Measurements from ENCODE around the gene ZBED5. TPM values are rescaled to one million over a fixed set of nuclear protein-coding genes. Genes with fewer than 3 reads are reported as not detected.
A peak's percentile ranks its signal among the peaks of the same experiment; 100 is the strongest.

ZBED5 gene
- total and polyA plus RNA-seq, 4 donors, result 5.4 to 10.7 (median 10.1) TPM

DNA sequence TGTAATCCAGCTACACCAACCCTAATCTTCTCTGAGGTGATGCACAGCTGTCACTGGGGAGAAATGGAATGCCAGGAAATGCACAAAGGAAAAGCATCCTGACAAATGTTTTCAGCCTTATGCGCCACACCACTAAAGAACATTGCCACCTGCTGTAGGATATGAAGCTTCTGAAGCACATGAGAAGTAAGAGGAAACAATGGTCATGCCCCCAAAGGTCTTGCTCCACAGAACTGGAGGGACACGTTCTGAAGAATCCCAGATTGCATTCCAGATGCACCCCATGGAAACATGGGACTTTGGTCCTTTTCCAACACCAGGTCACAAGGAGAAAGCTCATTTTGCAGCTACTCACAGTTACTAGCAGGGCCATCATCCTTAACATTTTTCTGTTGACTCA lies 48.7 kb upstream of the ZBED5 start:
- Histone ChIP-seq H3K36me3 (ENCODE audit: control insufficient read depth in 4 of 4, insufficient read depth in 3 of 4, low read depth in 1 of 4, low read length in 3 of 4) (no peaks in the 10 kb centered on the region), H3K4me1 (ENCODE audit: control insufficient read depth in 4 of 4, insufficient read depth in 4 of 4, low read length in 3 of 4) (no peaks in the 10 kb centered on the region), H3K4me3 (ENCODE audit: low read depth in 1 of 3, low read length in 3 of 3) (no peak overlapping the region), H3K27ac (ENCODE audit: low read depth in 1 of 2, low read length in 2 of 2) (no peak overlapping the region), H3K27me3 (ENCODE audit: control insufficient read depth in 4 of 4, insufficient read depth in 4 of 4, low read length in 3 of 4) (no peaks in the 10 kb centered on the region), H3K9me3 (ENCODE audit: control insufficient read depth in 4 of 4, low read length in 3 of 4) (no peaks in the 10 kb centered on the region), H3K9ac (ENCODE audit: low read depth in 1 of 2, low read length in 2 of 2) (no peak overlapping the region)
- WGBS, result 65% methylated on average over 2 of the region's 2 CpGs
- peak in 1 of 2 donors; percentile 37 for TF ChIP-seq RAD21 (IDR thresholded peaks at IDR 0.05)
- no peak for TF ChIP-seq GABPA (IDR thresholded peaks at IDR 0.05 in 1 of 2, conservative IDR thresholded peaks at IDR 0.05 in 1 of 2)
- DNase-seq (ENCODE audit: low spot score), result no peak

DNA sequence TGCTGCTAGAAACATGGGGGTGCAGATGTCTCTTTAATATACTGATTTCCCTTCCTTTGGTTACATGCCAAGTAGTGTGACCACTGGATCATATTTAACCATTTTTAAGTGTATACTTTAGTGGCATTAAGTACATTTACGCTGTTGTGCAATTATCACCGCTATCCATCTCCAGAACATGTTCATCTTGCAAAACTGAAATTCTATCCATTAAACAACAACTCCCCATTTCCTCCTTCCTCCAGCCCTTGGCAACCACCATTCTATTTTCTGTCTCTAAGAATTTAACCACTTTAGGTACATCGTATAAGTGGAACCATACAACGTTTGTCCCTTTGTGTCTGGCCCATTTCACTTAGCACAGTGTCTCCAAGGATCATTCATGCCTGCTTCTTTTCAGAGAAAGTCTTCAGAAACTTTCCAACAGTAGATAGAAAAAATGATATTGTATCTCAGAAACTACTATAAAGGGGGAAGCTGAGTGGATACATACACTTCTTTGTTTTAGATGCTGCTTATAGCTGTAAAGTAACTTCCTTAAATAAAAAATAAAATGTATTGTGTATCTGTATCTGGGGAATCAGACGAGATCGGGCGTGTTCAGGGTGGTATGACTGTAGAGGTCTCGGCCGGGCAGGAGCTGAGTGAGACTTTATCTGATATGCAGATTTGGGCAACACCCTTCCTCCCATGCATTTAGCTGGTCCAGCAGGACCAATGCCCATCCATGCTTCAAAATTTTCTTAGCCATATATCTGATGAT lies 44.6 kb upstream of the ZBED5 start:
- no peaks in the 10 kb centered on the region for H3K9me3 ChIP-seq (ENCODE audit: control insufficient read depth in 4 of 4, low read length in 3 of 4)
- TF ChIP-seq, protein P1, sequence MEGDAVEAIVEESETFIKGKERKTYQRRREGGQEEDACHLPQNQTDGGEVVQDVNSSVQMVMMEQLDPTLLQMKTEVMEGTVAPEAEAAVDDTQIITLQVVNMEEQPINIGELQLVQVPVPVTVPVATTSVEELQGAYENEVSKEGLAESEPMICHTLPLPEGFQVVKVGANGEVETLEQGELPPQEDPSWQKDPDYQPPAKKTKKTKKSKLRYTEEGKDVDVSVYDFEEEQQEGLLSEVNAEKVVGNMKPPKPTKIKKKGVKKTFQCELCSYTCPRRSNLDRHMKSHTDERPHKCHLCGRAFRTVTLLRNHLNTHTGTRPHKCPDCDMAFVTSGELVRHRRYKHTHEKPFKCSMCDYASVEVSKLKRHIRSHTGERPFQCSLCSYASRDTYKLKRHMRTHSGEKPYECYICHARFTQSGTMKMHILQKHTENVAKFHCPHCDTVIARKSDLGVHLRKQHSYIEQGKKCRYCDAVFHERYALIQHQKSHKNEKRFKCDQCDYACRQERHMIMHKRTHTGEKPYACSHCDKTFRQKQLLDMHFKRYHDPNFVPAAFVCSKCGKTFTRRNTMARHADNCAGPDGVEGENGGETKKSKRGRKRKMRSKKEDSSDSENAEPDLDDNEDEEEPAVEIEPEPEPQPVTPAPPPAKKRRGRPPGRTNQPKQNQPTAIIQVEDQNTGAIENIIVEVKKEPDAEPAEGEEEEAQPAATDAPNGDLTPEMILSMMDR (IDR thresholded peaks at IDR 0.05; ENCODE audit: low read depth, low read length, missing input control), result no peak
- 83% methylated on average over 9 of the region's 9 CpGs for WGBS
- DNase-seq (ENCODE audit: low spot score), result no peak
- H3K27ac ChIP-seq (ENCODE audit: low read depth in 1 of 2, low read length in 2 of 2), result no peak overlapping the region
- no peaks in the 10 kb centered on the region for H3K4me1 ChIP-seq (ENCODE audit: control insufficient read depth in 4 of 4, insufficient read depth in 4 of 4, low read length in 3 of 4)
- no peak overlapping the region for H3K4me3 ChIP-seq (ENCODE audit: low read depth in 1 of 3, low read length in 3 of 3)
- H3K36me3 ChIP-seq (ENCODE audit: control insufficient read depth in 4 of 4, insufficient read depth in 3 of 4, low read depth in 1 of 4, low read length in 3 of 4), result no peaks in the 10 kb centered on the region
- no peak overlapping the region for H3K9ac ChIP-seq (ENCODE audit: low read depth in 1 of 2, low read length in 2 of 2)
- H3K27me3 ChIP-seq (ENCODE audit: control insufficient read depth in 4 of 4, insufficient read depth in 4 of 4, low read length in 3 of 4), result no peaks in the 10 kb centered on the region

DNA sequence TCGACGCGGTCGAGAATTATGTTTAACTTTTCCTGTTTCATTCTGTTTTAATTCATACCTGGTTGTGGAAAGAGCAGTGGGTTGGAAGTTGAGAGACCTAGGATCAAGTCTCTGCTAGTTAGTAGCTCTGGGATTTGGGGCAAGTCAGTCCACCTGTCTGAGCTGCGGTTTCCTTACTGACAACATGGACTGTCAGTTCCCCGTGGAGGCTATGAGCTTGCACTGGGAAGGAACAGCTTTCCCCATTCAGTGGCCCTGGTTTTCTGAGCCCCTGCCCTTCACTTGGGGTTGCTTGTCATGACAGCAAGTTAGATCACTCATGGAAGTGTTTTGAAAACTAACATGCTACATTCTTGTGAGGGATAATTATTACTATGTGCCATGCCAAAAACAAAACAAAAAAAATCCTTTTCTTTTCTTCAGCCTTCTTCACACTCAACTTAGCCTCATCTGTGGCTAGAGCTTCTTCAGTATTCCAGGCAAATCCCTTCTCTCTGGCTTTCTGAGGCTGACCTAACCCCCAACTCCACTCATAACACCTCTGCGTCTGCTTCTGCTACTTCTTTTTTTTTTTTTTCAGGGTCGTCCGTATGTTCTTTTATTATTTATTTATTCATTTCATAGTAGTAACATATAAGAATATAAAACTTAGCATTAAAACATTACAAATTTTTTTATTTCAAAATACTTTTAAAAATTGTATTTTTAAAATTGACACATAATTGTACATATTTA lies 43.0 kb upstream of the ZBED5 start:
- no peak for DNase-seq (ENCODE audit: low spot score)
- 81% methylated on average over 9 of the region's 9 CpGs for WGBS
- no peaks in the 10 kb centered on the region for H3K36me3 ChIP-seq (ENCODE audit: control insufficient read depth in 4 of 4, insufficient read depth in 3 of 4, low read depth in 1 of 4, low read length in 3 of 4)
- TF ChIP-seq EGR1 (IDR thresholded peaks at IDR 0.05; ENCODE audit: low read depth in 2 of 2), result no peak
- TF ChIP-seq HNF4G (IDR thresholded peaks at IDR 0.05), result no peak
- no peak for TF ChIP-seq YY1 (IDR thresholded peaks at IDR 0.05)
- no peak for TF ChIP-seq JUND (IDR thresholded peaks at IDR 0.05)
- TF ChIP-seq, protein P2, sequence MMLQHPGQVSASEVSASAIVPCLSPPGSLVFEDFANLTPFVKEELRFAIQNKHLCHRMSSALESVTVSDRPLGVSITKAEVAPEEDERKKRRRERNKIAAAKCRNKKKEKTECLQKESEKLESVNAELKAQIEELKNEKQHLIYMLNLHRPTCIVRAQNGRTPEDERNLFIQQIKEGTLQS (IDR thresholded peaks at IDR 0.05), result no peak
- TF ChIP-seq FOXA2 (IDR thresholded peaks at IDR 0.05), result no peak
- no peak overlapping the region for H3K9ac ChIP-seq (ENCODE audit: low read depth in 1 of 2, low read length in 2 of 2)
- no peak overlapping the region for H3K27ac ChIP-seq (ENCODE audit: low read depth in 1 of 2, low read length in 2 of 2)
- H3K4me1 ChIP-seq (ENCODE audit: control insufficient read depth in 4 of 4, insufficient read depth in 4 of 4, low read length in 3 of 4), result no peaks in the 10 kb centered on the region
- no peaks in the 10 kb centered on the region for H3K9me3 ChIP-seq (ENCODE audit: control insufficient read depth in 4 of 4, low read length in 3 of 4)
- H3K27me3 ChIP-seq (ENCODE audit: control insufficient read depth in 4 of 4, insufficient read depth in 4 of 4, low read length in 3 of 4), result no peaks in the 10 kb centered on the region
- no peak overlapping the region for H3K4me3 ChIP-seq (ENCODE audit: low read depth in 1 of 3, low read length in 3 of 3)
